GM23338 (cell line): ENCODE results near the gene CHAMP1. TPM values are rescaled to one million over a fixed set of nuclear protein-coding genes. Genes with fewer than 3 reads are reported as not detected.
A peak's percentile ranks its signal among the peaks of the same experiment; 100 is the strongest.

Experiments used
- ATAC-seq: fragments of 200-7000 bp; cut with Tn5 transposase; 3 replicates; pipeline ENCODE4 v1.9.1; 2020
- DNase-seq: peaks from one replicate; pipeline ENCODE4 v3.0.0-alpha.2; 2015; ENCODE audit warnings: low spot score
- H2AFZ ChIP-seq: fragments of 200-600 bp; sonication (generic); 2 replicates; pipeline ENCODE4 v1.8.0; 2016; ENCODE audit warnings: antibody characterized with exemption, mild to moderate bottlenecking, moderate library complexity
- H3F3A ChIP-seq: fragments of 200-600 bp; sonication (generic); replicated peaks from 2 replicates; pipeline ENCODE4 v1.8.0; 2017; ENCODE audit warnings: antibody characterized with exemption, mixed run types, low read depth
- H3K27ac ChIP-seq: fragments of 200-600 bp; sonication (generic); 2 replicates; pipeline ENCODE4 v1.6.1; 2016; ENCODE audit warnings: low read depth
- H3K27me3 ChIP-seq: fragments of 200-600 bp; sonication (generic); 2 replicates; pipeline ENCODE4 v1.8.0; 2016; ENCODE audit warnings: mild to moderate bottlenecking, mixed run types, moderate library complexity; ENCODE audit not compliant: insufficient read depth
- H3K36me3 ChIP-seq: fragments of 200-600 bp; sonication (generic); 2 replicates; pipeline ENCODE4 v1.8.0; 2016; ENCODE audit warnings: mild to moderate bottlenecking; ENCODE audit not compliant: insufficient read depth
- H3K4me1 ChIP-seq: fragments of 200-600 bp; sonication (generic); 2 replicates; pipeline ENCODE4 v1.8.0; 2016; ENCODE audit warnings: mild to moderate bottlenecking, moderate library complexity; ENCODE audit not compliant: insufficient read depth
- H3K4me2 ChIP-seq: fragments of 200-600 bp; sonication (generic); 2 replicates; pipeline ENCODE4 v1.7.1; 2017; ENCODE audit warnings: mixed run types
- H3K4me3 ChIP-seq: fragments of 200-600 bp; sonication (generic); 2 replicates; pipeline ENCODE4 v1.6.1; 2016; ENCODE audit warnings: mixed run types
- H3K79me2 ChIP-seq: fragments of 200-600 bp; sonication (generic); replicated peaks from 2 replicates; pipeline ENCODE4 v1.8.0; 2017; ENCODE audit warnings: mild to moderate bottlenecking; ENCODE audit not compliant: insufficient read depth
- H3K9me2 ChIP-seq: fragments of 200-600 bp; sonication (generic); 2 replicates; pipeline ENCODE4 v1.8.0; 2017; ENCODE audit not compliant: insufficient read depth
- H4K20me1 ChIP-seq: fragments of 200-600 bp; sonication (generic); replicated peaks from 2 replicates; pipeline ENCODE4 v1.8.0; 2017; ENCODE audit warnings: mild to moderate bottlenecking; ENCODE audit not compliant: insufficient read depth
- H3K27ac Mint-ChIP-seq: 2 replicates; pipeline ENCODE4 v1.8.0; 2020; ENCODE audit warnings: inconsistent platforms, mild to moderate bottlenecking, moderate library complexity, mixed read lengths
- H3K27me3 Mint-ChIP-seq: 3 replicates; pipeline ENCODE4 v1.8.0; 2022; ENCODE audit warnings: low read depth, mild to moderate bottlenecking, moderate library complexity, mixed read lengths, inconsistent platforms; ENCODE audit not compliant: insufficient read depth, poor library complexity
- H3K36me3 Mint-ChIP-seq: 3 replicates; pipeline ENCODE4 v1.8.0; 2021; ENCODE audit warnings: low read depth, mild to moderate bottlenecking, inconsistent platforms, moderate library complexity, mixed read lengths
- H3K4me1 Mint-ChIP-seq: 3 replicates; pipeline ENCODE4 v1.8.0; 2020; ENCODE audit warnings: mild to moderate bottlenecking, inconsistent platforms, mixed read lengths
- H3K4me3 Mint-ChIP-seq: 3 replicates; pipeline ENCODE4 v1.8.0; 2021; ENCODE audit warnings: moderate library complexity, mild to moderate bottlenecking, inconsistent platforms, mixed read lengths
- H3K9me3 Mint-ChIP-seq: 3 replicates; pipeline ENCODE4 v1.8.0; 2020; ENCODE audit warnings: moderate library complexity, mild to moderate bottlenecking, inconsistent platforms, mixed read lengths
- CREB1 ChIP-seq: fragments of 250-450 bp; sonication (Bioruptor Pico); IDR thresholded peaks from 2 replicates; pipeline ENCODE4 v1.5.0; 2020; ENCODE audit warnings: low read depth, mild to moderate bottlenecking, moderate library complexity
- CTCF ChIP-seq, 2 experiments: fragments of 200-600 bp in 1 of 2; sonication (generic) in 1 of 2; conservative IDR thresholded peaks; 2 replicates each; pipeline versions ENCODE4 v1.5.1 to v1.6.1; 2016 to 2017; ENCODE audit warnings: antibody characterized with exemption in 2 of 2, low read depth in 2 of 2, mild to moderate bottlenecking in 2 of 2, moderate library complexity in 1 of 2
- ETS1 ChIP-seq: IDR thresholded peaks from 2 replicates; pipeline ENCODE4 v1.6.1; 2016; ENCODE audit warnings: antibody characterized with exemption
- EZH2 ChIP-seq: fragments of 200-600 bp; sonication (generic); IDR thresholded peaks from one replicate; pipeline ENCODE4 v1.8.0; 2017; ENCODE audit warnings: antibody characterized with exemption, mild to moderate bottlenecking, low read depth; ENCODE audit not compliant: unreplicated experiment
- EZH2phosphoT487 ChIP-seq: fragments of 200-600 bp; sonication (generic); IDR thresholded peaks from one replicate; pipeline ENCODE4 v1.8.1; 2018; ENCODE audit warnings: antibody characterized with exemption; ENCODE audit not compliant: unreplicated experiment
- JUNB ChIP-seq: IDR thresholded peaks from one replicate; pipeline ENCODE4 v1.6.1; 2016; ENCODE audit warnings: antibody characterized with exemption; ENCODE audit not compliant: unreplicated experiment
- NANOG ChIP-seq: IDR thresholded peaks from 2 replicates; pipeline ENCODE4 v1.6.1; 2016; ENCODE audit warnings: antibody characterized with exemption, borderline replicate concordance
- POLR2AphosphoS5 ChIP-seq: IDR thresholded peaks from 2 replicates; pipeline ENCODE4 v1.6.1; 2016; ENCODE audit warnings: antibody characterized with exemption, low read depth
- REST ChIP-seq: IDR thresholded peaks from one replicate; pipeline ENCODE4 v1.6.1; 2018; ENCODE audit warnings: antibody characterized with exemption; ENCODE audit not compliant: unreplicated experiment
- STAT1 ChIP-seq: IDR thresholded peaks from one replicate; pipeline ENCODE4 v1.6.1; 2016; ENCODE audit warnings: antibody characterized with exemption; ENCODE audit not compliant: unreplicated experiment
- ZNF114 ChIP-seq: fragments of 250-450 bp; sonication (Bioruptor Pico); IDR thresholded peaks from 2 replicates; pipeline ENCODE4 v1.5.0; 2020; ENCODE audit warnings: mild to moderate bottlenecking, moderate library complexity
- ZNF331 ChIP-seq: fragments of 250-450 bp; sonication (Bioruptor Pico); IDR thresholded peaks from 2 replicates; pipeline ENCODE4 v1.5.0; 2020; ENCODE audit warnings: low read depth, mild to moderate bottlenecking, moderate library complexity
- polyA plus RNA-seq: library from polyadenylated mRNA; unstranded; fragments of >200 nt; fragmentation: Nextera tagmentation; extraction: Ambion mirVana; gene quantifications from 2 replicates; pipeline ENCODE4 v1.2.1, GENCODE V29; 2016
- total RNA-seq: library from RNA; depleted of rRNA; stranded (reverse); fragments of >200 nt; shearing (Covaris generic); gene quantifications from 2 replicates; pipeline ENCODE4 v1.2.3, GENCODE V29; 2014

The CHAMP1 gene
- total and polyA plus RNA-seq, 2 experiments from 2014 or later = 32.8 to 39.1 TPM

DNA sequence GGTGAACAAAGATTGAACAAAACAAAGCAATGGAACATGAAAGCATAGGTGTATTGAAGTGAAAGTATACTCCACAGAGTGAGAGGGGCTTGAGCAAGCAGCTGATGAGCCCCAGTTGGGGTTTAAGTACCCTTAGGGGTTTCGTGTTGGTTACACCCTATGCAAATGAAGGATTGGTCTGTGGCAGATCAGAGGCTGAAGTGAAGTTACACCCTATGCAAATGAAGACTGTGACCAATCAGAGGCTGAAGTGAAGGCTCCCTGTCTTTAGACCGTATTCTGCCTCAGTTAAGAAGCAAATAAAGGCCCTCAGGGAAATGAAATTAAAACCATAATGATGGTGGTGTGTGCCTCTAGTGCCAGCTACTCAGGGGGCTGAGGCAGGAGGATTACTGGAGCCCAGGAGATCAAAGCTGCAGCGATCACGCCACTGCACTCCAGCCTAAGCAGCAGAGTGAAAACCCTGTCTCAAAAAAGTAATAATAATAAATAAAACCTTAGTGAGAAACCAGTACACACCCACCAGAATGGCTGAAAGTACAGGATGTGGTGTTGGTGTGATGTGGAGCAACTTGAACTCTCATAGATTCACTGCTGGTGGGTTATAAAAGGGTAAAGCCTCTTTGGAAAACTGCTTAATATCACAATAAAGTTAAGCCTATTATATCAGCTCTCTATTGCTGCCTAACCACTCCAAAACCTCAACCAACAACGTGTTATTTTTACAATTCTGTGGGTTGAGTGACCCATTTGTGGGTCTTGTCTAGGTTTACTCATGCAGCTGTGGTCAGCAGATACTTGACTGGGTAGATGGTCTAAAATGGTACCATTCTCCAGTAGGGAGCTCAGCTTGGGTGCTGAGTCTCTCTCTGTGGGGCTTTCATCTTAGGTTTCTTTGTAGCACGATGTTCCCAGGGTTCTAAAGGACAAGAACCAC lies 45.7 kb upstream of the CHAMP1 start:
- Mint-ChIP-seq H3K4me3 (no peak overlapping the region), H3K9me3 (no peaks in the 10 kb centered on the region), H3K36me3 (peaks cover 81% of the 10 kb centered on the region), H3K27ac (no peak overlapping the region), H3K4me1 (no peaks in the 10 kb centered on the region), H3K27me3 (peaks cover 2% of the 10 kb centered on the region)
- Histone ChIP-seq H3K4me1 (no peaks in the 10 kb centered on the region), H3K4me2 (no peak overlapping the region), H3K4me3 (no peak overlapping the region), H3K9me2 (no peaks in the 10 kb centered on the region), H4K20me1 (peaks cover 12% of the 10 kb centered on the region; the same call in 1 of the 2 replicates), H3K79me2 (0 out of 2 replicates have a peak, but pooled peaks cover 3% of the 10 kb centered on the region), H2AFZ (no peak overlapping the region), H3K36me3 (peaks cover 58% of the 10 kb centered on the region), H3K27me3 (no peaks in the 10 kb centered on the region), H3F3A (peaks cover 17% of the 10 kb centered on the region; the same call in 1 of the 2 replicates), H3K27ac (no peak overlapping the region)
- ATAC-seq = peak; percentile 45
- TF ChIP-seq ZNF114 (CRISPR knock-in tag) = no peak
- TF ChIP-seq EZH2phosphoT487 = no peak
- no peak for TF ChIP-seq ETS1
- no peak for TF ChIP-seq STAT1
- TF ChIP-seq EZH2 = no peak
- no peak for TF ChIP-seq NANOG
- no peak for TF ChIP-seq CREB1
- no peak for TF ChIP-seq REST
- no peak for TF ChIP-seq POLR2AphosphoS5
- no peak for DNase-seq

DNA sequence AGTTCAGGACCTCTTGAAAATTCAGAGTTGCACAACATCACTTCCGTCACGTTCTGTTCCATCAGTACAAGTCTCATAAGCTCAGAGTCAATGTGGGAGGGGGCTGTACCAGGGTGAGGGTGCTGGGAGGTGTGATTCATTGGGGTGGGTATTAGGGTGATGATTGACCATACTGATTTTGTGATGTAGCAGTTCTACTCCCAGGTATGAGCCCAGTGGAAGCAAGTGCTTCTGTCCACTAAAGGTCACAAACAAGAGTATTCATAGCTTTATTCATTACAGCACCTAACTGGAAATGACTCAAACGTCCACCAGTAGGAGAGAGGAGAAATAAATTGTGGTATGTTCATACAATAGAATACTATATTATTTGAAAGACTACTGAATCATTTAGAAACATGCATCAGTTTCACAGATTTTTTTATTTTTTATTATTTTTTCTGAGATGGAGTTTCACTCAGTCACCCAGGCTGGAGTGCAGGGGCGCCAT lies 45.0 kb upstream of the CHAMP1 start:
- Histone ChIP-seq H3K9me2 (no peaks in the 10 kb centered on the region), H3K36me3 (peaks cover 52% of the 10 kb centered on the region), H3K4me3 (no peak overlapping the region), H3F3A (peaks cover 17% of the 10 kb centered on the region; the same call in 1 of the 2 replicates), H3K4me2 (no peak overlapping the region), H4K20me1 (peaks cover 7% of the 10 kb centered on the region; the same call in 1 of the 2 replicates), H3K27me3 (no peaks in the 10 kb centered on the region), H3K27ac (no peak overlapping the region), H3K79me2 (0 out of 2 replicates have a peak, but pooled peaks cover under 1% of the 10 kb centered on the region), H3K4me1 (no peaks in the 10 kb centered on the region), H2AFZ (no peak overlapping the region)
- H3K36me3 Mint-ChIP-seq = peaks cover 76% of the 10 kb centered on the region
- H3K4me1 Mint-ChIP-seq = no peaks in the 10 kb centered on the region
- H3K9me3 Mint-ChIP-seq = no peaks in the 10 kb centered on the region
- no peak overlapping the region for H3K4me3 Mint-ChIP-seq
- peaks cover 2% of the 10 kb centered on the region for H3K27me3 Mint-ChIP-seq
- ATAC-seq = no peak
- no peak overlapping the region for H3K27ac Mint-ChIP-seq
- DNase-seq = no peak
- TF ChIP-seq ZNF331 = no peak
- TF ChIP-seq STAT1 = no peak
- TF ChIP-seq CTCF (conservative IDR thresholded peaks at IDR 0.05; ENCODE audit: low read depth in 2 of 2) = no peak
- no peak for TF ChIP-seq ZNF114 (CRISPR knock-in tag)
- TF ChIP-seq JUNB = no peak
- no peak for TF ChIP-seq NANOG
